Fibroblast of lung (primary cell): ENCODE measurements around the gene OXLD1. TPM values are rescaled to one million over a fixed set of nuclear protein-coding genes. Genes with fewer than 3 reads are reported as not detected.

ENCODE experiments used
- DNase-seq, 2 donors: peaks; one replicate each; pipeline versions ENCODE4 v3.0.0 to v3.0.0-alpha.2; 2010; ENCODE audit warnings: low read depth in 2 of 2
- H2AFZ ChIP-seq: 2 replicates; pipeline ENCODE4 v1.5.1; 2012; ENCODE audit warnings: low read length, control low read depth, inconsistent platforms
- H3K27ac ChIP-seq: 2 replicates; pipeline ENCODE4 v1.5.1; 2011; ENCODE audit warnings: low read length, control low read depth; ENCODE audit not compliant: insufficient read depth
- H3K27me3 ChIP-seq: 2 replicates; pipeline ENCODE4 v1.5.1; 2011; ENCODE audit warnings: mild to moderate bottlenecking, low read length; ENCODE audit not compliant: control insufficient read depth, insufficient read depth
- H3K36me3 ChIP-seq: 2 replicates; pipeline ENCODE4 v1.5.1; 2011; ENCODE audit warnings: low read length; ENCODE audit not compliant: control insufficient read depth, insufficient read depth
- H3K4me1 ChIP-seq: 2 replicates; pipeline ENCODE4 v1.5.1; 2011; ENCODE audit warnings: low read length; ENCODE audit not compliant: control insufficient read depth, insufficient read depth; ENCODE audit errors: extremely low read depth
- H3K4me2 ChIP-seq: 2 replicates; pipeline ENCODE4 v1.5.1; 2011; ENCODE audit warnings: low read length, control low read depth; ENCODE audit not compliant: insufficient read depth; ENCODE audit errors: extremely low read depth
- H3K4me3 ChIP-seq, 4 experiments: fragments of 200-600 bp in 1 of 4; sonication (generic) in 1 of 4; replicated peaks in 1 of 4; 2 replicates each; pipeline ENCODE4 v1.5.1; 2011 to 2016; ENCODE audit warnings: low read length in 4 of 4, low read depth in 3 of 4, mild to moderate bottlenecking in 3 of 4, control low read depth in 2 of 4, inconsistent platforms in 1 of 4, mixed read lengths in 1 of 4; ENCODE audit not compliant: insufficient read depth in 1 of 4; ENCODE audit errors: control extremely low read depth in 1 of 4
- H3K79me2 ChIP-seq: 2 replicates; pipeline ENCODE4 v1.5.1; 2012; ENCODE audit warnings: mild to moderate bottlenecking, low read length, inconsistent platforms; ENCODE audit not compliant: control insufficient read depth, insufficient read depth
- H3K9ac ChIP-seq: 2 replicates; pipeline ENCODE4 v1.5.1; 2011; ENCODE audit warnings: mild to moderate bottlenecking, low read length, control low read depth; ENCODE audit not compliant: insufficient read depth
- H3K9me3 ChIP-seq: 2 replicates; pipeline ENCODE4 v1.5.1; 2012; ENCODE audit warnings: low read depth, low read length; ENCODE audit not compliant: control insufficient read depth, insufficient read depth
- H4K20me1 ChIP-seq: 2 replicates; pipeline ENCODE4 v1.5.1; 2011; ENCODE audit warnings: low read length; ENCODE audit not compliant: control insufficient read depth, insufficient read depth; ENCODE audit errors: extremely low read depth
- CTCF ChIP-seq, 2 donors: IDR thresholded peaks in 1 of 2; conservative IDR thresholded peaks in 1 of 2; 1 replicate in 1 of 2; 2 replicates in 1 of 2; pipeline ENCODE4 v1.5.1; 2011 to 2012; ENCODE audit warnings: low read length in 2 of 2, control low read depth in 1 of 2, inconsistent platforms in 1 of 2, low read depth in 1 of 2, mild to moderate bottlenecking in 1 of 2
- EZH2 ChIP-seq: IDR thresholded peaks from 2 replicates; pipeline ENCODE4 v1.5.1; 2012; ENCODE audit warnings: low read length, control low read depth, mild to moderate bottlenecking; ENCODE audit errors: missing control alignments
- polyA plus RNA-seq, 2 donors: library from polyadenylated mRNA; depleted of rRNA in 1 of 2; stranded (reverse) in 1 of 2; unstranded in 1 of 2; fragments of >200 nt; gene quantifications; 2 replicates each; pipeline ENCODE4 v1.2.1, GENCODE V29; 2011 to 2012; ENCODE audit warnings: missing spikeins in 1 of 2
- total RNA-seq: library from RNA; depleted of rRNA; stranded (reverse); fragments of >200 nt; gene quantifications from 2 replicates; pipeline ENCODE4 v1.2.1, GENCODE V29; 2014

OXLD1 gene
- total and polyA plus RNA-seq, 2 donors (not counting 1 experiment from before 2014, with no cell fraction given), result 11.6 to 45.6 TPM

- TF ChIP-seq EZH2 (peak; percentile 11), CTCF (conservative IDR thresholded peaks at IDR 0.05 in 1 of 2, IDR thresholded peaks at IDR 0.05 in 1 of 2; ENCODE audit: low read depth in 1 of 2, low read length in 2 of 2) (no peak)
Measured at GRCh38 chr17:81648707-81649085, 17.7 kb downstream of the OXLD1 start.

GRCh38 chr17:81648013-81648706 lies 18.2 kb downstream of the OXLD1 start:
- Histone ChIP-seq H4K20me1 (no peaks in the 10 kb centered on the region), H3K9me3 (no peaks in the 10 kb centered on the region), H3K36me3 (no peaks in the 10 kb centered on the region), H3K27ac (no peak overlapping the region), H2AFZ (no peak overlapping the region), H3K4me3 (peak overlapping the region in 1 of 4 experiments; percentile 20), H3K9ac (no peak overlapping the region), H3K4me1 (peaks cover 5% of the 10 kb centered on the region), H3K4me2 (peak overlapping the region; percentile 44), H3K27me3 (peaks cover 22% of the 10 kb centered on the region), H3K79me2 (no peaks in the 10 kb centered on the region)
- no peak for DNase-seq
- TF ChIP-seq EZH2 (peak; percentile 52), CTCF (conservative IDR thresholded peaks at IDR 0.05 in 1 of 2, IDR thresholded peaks at IDR 0.05 in 1 of 2; ENCODE audit: low read depth in 1 of 2, low read length in 2 of 2) (no peak)

More at GRCh38 chr17:81648707-81649085, 17.7 kb downstream of the OXLD1 start:
- no peaks in the 10 kb centered on the region for H3K79me2 ChIP-seq
- no peak overlapping the region for H2AFZ ChIP-seq
- no peaks in the 10 kb centered on the region for H3K9me3 ChIP-seq
- peaks cover 22% of the 10 kb centered on the region for H3K27me3 ChIP-seq
- H3K27ac ChIP-seq, result no peak overlapping the region
- no peak overlapping the region for H3K9ac ChIP-seq
- H3K4me2 ChIP-seq, result no peak overlapping the region
- DNase-seq, result no peak
- no peaks in the 10 kb centered on the region for H3K36me3 ChIP-seq
- H4K20me1 ChIP-seq, result no peaks in the 10 kb centered on the region
- no peak overlapping the region for H3K4me3 ChIP-seq
- peaks cover 5% of the 10 kb centered on the region for H3K4me1 ChIP-seq

GRCh38 chr17:81647640-81648012 lies 18.8 kb downstream of the OXLD1 start:
- Histone ChIP-seq H3K4me1 (peaks cover 5% of the 10 kb centered on the region), H3K36me3 (no peaks in the 10 kb centered on the region), H2AFZ (no peak overlapping the region), H3K79me2 (no peaks in the 10 kb centered on the region), H3K9ac (no peak overlapping the region), H4K20me1 (no peaks in the 10 kb centered on the region), H3K27ac (no peak overlapping the region), H3K4me2 (peak overlapping the region; percentile 25), H3K4me3 (no peak overlapping the region), H3K27me3 (peaks cover 22% of the 10 kb centered on the region), H3K9me3 (no peaks in the 10 kb centered on the region)
- no peak for DNase-seq
- TF ChIP-seq EZH2, result peak; percentile 72
- no peak for TF ChIP-seq CTCF (conservative IDR thresholded peaks at IDR 0.05 in 1 of 2, IDR thresholded peaks at IDR 0.05 in 1 of 2; ENCODE audit: low read depth in 1 of 2, low read length in 2 of 2)
